A673 (cell line): ENCODE results near the gene ANKRD13D. TPM values are rescaled to one million over a fixed set of nuclear protein-coding genes. Genes with fewer than 3 reads are reported as not detected.
A peak's percentile ranks its signal among the peaks of the same experiment; 100 is the strongest.

Experiments
- BruUV-seq: library from RNA; stranded (reverse); fragments of 400-500 nt; replicated peaks from 2 replicates; lab custom pipeline; 2021; lab: Mats Ljungman, UMichigan
- CTCF ChIA-PET: fragments of 300-600 bp; sonication (Branson Sonifier 250); formaldehyde crosslinking; loops from one replicate; lab custom pipeline; 2022; ENCODE audit warnings: antibody characterized with exemption; lab: Charles Lee
- POLR2A ChIA-PET: fragments of 300-600 bp; sonication (Branson Sonifier 250); formaldehyde crosslinking; loops from one replicate; lab custom pipeline; 2022; ENCODE audit warnings: antibody characterized with exemption; ENCODE audit not compliant: low non-redundant PET; lab: Charles Lee
- DNase-seq: peaks from one replicate; pipeline ENCODE4 v3.0.0-alpha.2; 2015; ENCODE audit warnings: low spot score
- H3K27ac ChIP-seq: fragments of 200-600 bp; sonication (generic); 2 replicates; pipeline ENCODE4 v1.5.1; 2016; ENCODE audit warnings: mixed run types, low read depth, mild to moderate bottlenecking, mixed read lengths, antibody characterized with exemption, low read length; ENCODE audit not compliant: poor library complexity, severe bottlenecking
- H3K27me3 ChIP-seq: fragments of 200-600 bp; sonication (generic); replicated peaks from 2 replicates; pipeline ENCODE4 v1.6.1; 2017; ENCODE audit warnings: mixed run types, low read depth, mild to moderate bottlenecking, mixed read lengths, antibody characterized with exemption, low read length; ENCODE audit not compliant: insufficient read depth, poor library complexity
- H3K36me3 ChIP-seq: fragments of 200-600 bp; sonication (generic); 2 replicates; pipeline ENCODE4 v1.6.1; 2016; ENCODE audit warnings: mixed run types, mild to moderate bottlenecking, mixed read lengths, antibody characterized with exemption, low read length; ENCODE audit not compliant: insufficient read depth, poor library complexity, severe bottlenecking
- H3K4me1 ChIP-seq: fragments of 200-600 bp; sonication (generic); 2 replicates; pipeline ENCODE4 v1.6.1; 2017; ENCODE audit warnings: mixed run types, mild to moderate bottlenecking, mixed read lengths, antibody characterized with exemption, low read length; ENCODE audit not compliant: insufficient read depth, poor library complexity, severe bottlenecking
- H3K4me3 ChIP-seq: fragments of 200-600 bp; sonication (generic); 2 replicates; pipeline ENCODE4 v1.5.1; 2016; ENCODE audit warnings: low read depth, mixed run types, mild to moderate bottlenecking, mixed read lengths, low read length; ENCODE audit not compliant: poor library complexity, severe bottlenecking
- H3K9me3 ChIP-seq: fragments of 200-600 bp; sonication (generic); 2 replicates; pipeline ENCODE4 v1.6.1; 2016; ENCODE audit warnings: mixed run types, low read depth, mild to moderate bottlenecking, mixed read lengths, antibody characterized with exemption, low read length; ENCODE audit not compliant: poor library complexity, severe bottlenecking
- CTCF ChIP-seq: fragments of 300-800, 200-600 bp; sonication (generic); conservative IDR thresholded peaks from 2 replicates; pipeline ENCODE4 v1.5.1; 2017; ENCODE audit warnings: low read depth, mild to moderate bottlenecking, antibody characterized with exemption, low read length, moderate library complexity, mixed read lengths
- EZH2 ChIP-seq: fragments of 200-600 bp; sonication (generic); IDR thresholded peaks from 2 replicates; pipeline ENCODE4 v1.6.1; 2017; ENCODE audit warnings: borderline replicate concordance, low read depth, mild to moderate bottlenecking, mixed read lengths, antibody characterized with exemption, low read length; ENCODE audit not compliant: poor library complexity, severe bottlenecking
- intact Hi-C: fragments of 100-400 bp; cut with micrococcal nuclease; formaldehyde crosslinking; loops from one replicate; pipeline ENCODE4 v1.10.0; 2022; ENCODE audit not compliant: unreplicated experiment
- total RNA-seq: library from RNA; stranded (reverse); gene quantifications from 2 replicates; pipeline ENCODE4 v1.2.3, GENCODE V29; 2021

Gene ANKRD13D
- total RNA-seq, 1 experiment from 2014 or later = 101 TPM

- no peaks in the 10 kb centered on the region for H3K27me3 ChIP-seq
- no peaks in the 10 kb centered on the region for H3K9me3 ChIP-seq
- peaks cover 17% of the 10 kb centered on the region for H3K4me1 ChIP-seq
- H3K27ac ChIP-seq = no peak overlapping the region
- ChIA-PET POLR2A (no interaction called here), CTCF (interaction anchor here (0.6 to 1.1 kb wide), 3 partner anchors 22 to 42 kb away, joined by 3 to 4 read pairs (median 4); partner anchors contain the start of gene RAD9A)
- no peak overlapping the region for H3K4me3 ChIP-seq
- TF ChIP-seq EZH2 (no peak), CTCF (no peak)
- BruUV-seq = no TSS peak
- H3K36me3 ChIP-seq = no peaks in the 10 kb centered on the region
- DNase-seq = no peak
- intact Hi-C loops = no loop called here
These were observed 60.4 kb downstream of the ANKRD13D start for GRCh38 chr11:67349457-67349856.

GRCh38 chr11:67349928-67350465, 60.9 kb downstream of the ANKRD13D start:
- BruUV-seq = no TSS peak
- Histone ChIP-seq H3K4me3 (no peak overlapping the region), H3K27me3 (no peaks in the 10 kb centered on the region), H3K36me3 (no peaks in the 10 kb centered on the region), H3K9me3 (no peaks in the 10 kb centered on the region), H3K4me1 (peaks cover 21% of the 10 kb centered on the region), H3K27ac (no peak overlapping the region)
- intact Hi-C loops = loop anchor here (5.0 kb wide), 1 partner anchor 157 kb away; the partner anchor contains the start of genes CDK2AP2 and PITPNM1
- TF ChIP-seq EZH2 = no peak
- no peak for TF ChIP-seq CTCF
- ChIA-PET POLR2A (no interaction called here), CTCF (interaction anchor here (1.1 kb wide), 1 partner anchor 33 kb away, joined by 3 read pairs; no protein-coding TSS in a partner anchor)
- no peak for DNase-seq

DNA sequence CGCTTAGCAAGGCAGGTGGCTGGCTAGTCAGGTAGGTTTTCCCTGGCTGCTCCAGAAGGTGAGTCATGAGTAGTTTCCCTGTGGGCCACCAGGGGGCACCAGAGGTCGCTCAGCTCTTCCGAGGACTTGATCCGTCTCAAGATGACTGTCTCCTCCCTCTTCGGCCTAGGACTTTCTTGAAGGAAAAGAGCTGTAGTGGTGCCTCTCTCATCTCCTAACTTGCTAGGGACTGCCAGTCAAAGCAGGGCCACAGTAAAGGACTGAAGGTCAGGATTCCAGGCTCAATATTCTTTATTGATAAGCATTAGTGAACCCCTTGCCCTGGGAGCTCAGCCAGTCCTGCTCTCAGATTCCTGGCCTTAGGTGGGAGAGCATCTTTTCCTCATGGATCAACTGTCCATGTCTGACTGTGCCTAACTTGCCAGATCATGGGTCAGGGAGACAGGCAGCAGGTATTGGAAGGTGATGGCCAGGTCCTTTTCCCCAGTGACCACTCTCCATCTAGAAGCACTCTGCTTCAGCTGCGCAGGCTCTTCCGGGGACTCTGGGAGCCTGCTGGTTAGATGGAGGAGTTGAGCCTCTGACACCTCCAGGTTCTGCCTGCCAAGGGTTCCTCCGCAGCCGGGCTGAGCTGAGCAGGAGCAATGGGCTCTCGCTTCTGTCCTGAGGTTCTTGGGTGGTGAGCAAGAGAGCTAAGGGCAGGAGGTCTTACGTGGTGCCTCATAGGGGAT, 62.3 kb downstream of the ANKRD13D start:
- Histone ChIP-seq H3K4me1 (peaks cover 21% of the 10 kb centered on the region), H3K36me3 (no peaks in the 10 kb centered on the region), H3K27ac (no peak overlapping the region), H3K9me3 (no peaks in the 10 kb centered on the region), H3K4me3 (no peak overlapping the region), H3K27me3 (no peaks in the 10 kb centered on the region)
- intact Hi-C loops = loop anchor here (5.0 kb wide), 1 partner anchor 156 kb away; the partner anchor contains the start of genes CDK2AP2 and PITPNM1
- DNase-seq = peak; percentile 81
- BruUV-seq = no TSS peak
- ChIA-PET POLR2A (no interaction called here), CTCF (interaction anchor here (0.6 to 4.1 kb wide), 15 partner anchors 9 to 495 kb away, joined by 3 to 78 read pairs (median 4); partner anchors contain the start of genes CLCF1, PPP1CA and RAD9A)
- TF ChIP-seq CTCF (peak; percentile 95), EZH2 (no peak)

Other genes with a start within 250 kb of the ANKRD13D start
- 0.83 and 0.88 TPM in 2 replicates for gene RHOD, start 232.5 kb upstream of the ANKRD13D start, total RNA-seq
- gene KDM2A, start 170.0 kb upstream of the ANKRD13D start, total RNA-seq = 105 and 121 TPM in 2 replicates
- 88.6 and 92.6 TPM in 2 replicates for gene GRK2, start 22.8 kb upstream of the ANKRD13D start, total RNA-seq
- gene SSH3, start 14.2 kb downstream of the ANKRD13D start, total RNA-seq = 5.5 and 7.8 TPM in 2 replicates
- gene POLD4, start 64.2 kb downstream of the ANKRD13D start, total RNA-seq = 13.2 and 14.3 TPM in 2 replicates
- gene CLCF1, start 84.3 kb downstream of the ANKRD13D start, total RNA-seq = 0.69 and 0.87 TPM in 2 replicates
- gene RAD9A, start 102.7 kb downstream of the ANKRD13D start, total RNA-seq = 43.0 and 55.0 TPM in 2 replicates
- gene PPP1CA, start 112.6 kb downstream of the ANKRD13D start, total RNA-seq = 239 TPM in 2 replicates
- not detected in 2 replicates for gene TBC1D10C, start 114.8 kb downstream of the ANKRD13D start, total RNA-seq
- gene CARNS1, start 126.4 kb downstream of the ANKRD13D start, total RNA-seq = 0.13 and 0.28 TPM in 2 replicates
- gene RPS6KB2, start 139.2 kb downstream of the ANKRD13D start, total RNA-seq = 58.8 and 65.0 TPM in 2 replicates
- 0.56 and 1.3 TPM in 2 replicates for gene PTPRCAP, start 148.4 kb downstream of the ANKRD13D start, total RNA-seq
- gene CORO1B, start 154.2 kb downstream of the ANKRD13D start, total RNA-seq = 92.5 and 96.6 TPM in 2 replicates
- gene GPR152, start 163.4 kb downstream of the ANKRD13D start, total RNA-seq = not detected in 2 replicates
- not detected in 2 replicates for gene CABP4, start 166.1 kb downstream of the ANKRD13D start, total RNA-seq
- 36.0 and 40.3 TPM in 2 replicates for gene TMEM134, start 179.9 kb downstream of the ANKRD13D start, total RNA-seq
- gene AIP, start 193.7 kb downstream of the ANKRD13D start, total RNA-seq = 66.0 and 77.9 TPM in 2 replicates
- gene PITPNM1, start 216.1 kb downstream of the ANKRD13D start, total RNA-seq = 55.9 and 60.9 TPM in 2 replicates
- 48.1 and 51.3 TPM in 2 replicates for gene CDK2AP2, start 218.9 kb downstream of the ANKRD13D start, total RNA-seq
- not detected in 2 replicates for gene CABP2, start 234.1 kb downstream of the ANKRD13D start, total RNA-seq